GM12878 (cell line): ENCODE measurements around the gene RPL9. TPM values are rescaled to one million over a fixed set of nuclear protein-coding genes. Genes with fewer than 3 reads are reported as not detected.

Source experiments
- BCL11A ChIP-seq: IDR thresholded peaks from 2 replicates; pipeline ENCODE4 v1.6.1; 2011; ENCODE audit warnings: low read depth, low read length
- CHD2 ChIP-seq: IDR thresholded peaks from 2 replicates; pipeline ENCODE4 v1.6.1; 2011; ENCODE audit warnings: low read depth, low read length, improper control_type of control experiment, borderline replicate concordance
- CHD4 ChIP-seq: fragments of 200-600 bp; sonication (generic); IDR thresholded peaks from 2 replicates; pipeline ENCODE4 v1.6.1; 2016; ENCODE audit warnings: mild to moderate bottlenecking
- NFYA ChIP-seq: IDR thresholded peaks from 2 replicates; pipeline ENCODE4 v1.6.1; 2011; ENCODE audit warnings: low read depth, mild to moderate bottlenecking, low read length, improper control_type of control experiment, borderline replicate concordance
- PAX8 ChIP-seq: fragments of 450-650 bp; IDR thresholded peaks from 2 replicates; pipeline ENCODE4 v1.6.1; 2017; ENCODE audit warnings: mild to moderate bottlenecking, moderate library complexity
- SUPT20H ChIP-seq: IDR thresholded peaks from 2 replicates; pipeline ENCODE4 v1.6.1; 2011; ENCODE audit warnings: low read depth, mild to moderate bottlenecking, low read length, moderate library complexity, borderline replicate concordance; ENCODE audit not compliant: control insufficient read depth
- TARDBP ChIP-seq: IDR thresholded peaks from 2 replicates; pipeline ENCODE4 v1.6.1; 2016; ENCODE audit warnings: borderline replicate concordance
- TBL1XR1 ChIP-seq: IDR thresholded peaks from 2 replicates; pipeline ENCODE4 v1.6.1; 2012; ENCODE audit warnings: low read depth, low read length, improper control_type of control experiment
- ZNF592 ChIP-seq: fragments of 450-650 bp; IDR thresholded peaks from 2 replicates; pipeline ENCODE4 v1.6.1; 2017; ENCODE audit warnings: mild to moderate bottlenecking, moderate library complexity
- polyA plus RNA-seq, 11 experiments: library from polyadenylated mRNA; depleted of rRNA in 4 of 11; unstranded in 6 of 11; stranded (reverse) in 5 of 11; fragments of >200 nt; fragmentation: Nextera tagmentation in 4 of 11; fragmentation: Illumina TruSeq in 1 of 11; extraction: Ambion mirVana in 4 of 11; extraction: Trizol in 1 of 11; gene quantifications; 1 replicate in 1 of 11; 2 replicates in 10 of 11; pipeline versions ENCODE4 v1.2.1 to v1.2.3, GENCODE V29; 2011 to 2016; ENCODE audit warnings: inconsistent platforms in 2 of 11, missing spikeins in 2 of 11, low read depth in 1 of 11
- total RNA-seq, 4 experiments: library from RNA; depleted of rRNA in 3 of 4; stranded (reverse); fragments of >200 nt in 3 of 4; fragmentation: Illumina TruSeq in 1 of 4; extraction: Trizol in 1 of 4; gene quantifications; 2 replicates each; pipeline versions ENCODE4 v1.2.1 to v1.2.3, GENCODE V29; 2013 to 2021

The RPL9 gene
- total and polyA plus RNA-seq, 10 of the 15 experiments (the other 5 are each of a cell fraction or from before 2014, with no cell fraction given): 1,006 to 4,767 (median 2,910) TPM

DNA sequence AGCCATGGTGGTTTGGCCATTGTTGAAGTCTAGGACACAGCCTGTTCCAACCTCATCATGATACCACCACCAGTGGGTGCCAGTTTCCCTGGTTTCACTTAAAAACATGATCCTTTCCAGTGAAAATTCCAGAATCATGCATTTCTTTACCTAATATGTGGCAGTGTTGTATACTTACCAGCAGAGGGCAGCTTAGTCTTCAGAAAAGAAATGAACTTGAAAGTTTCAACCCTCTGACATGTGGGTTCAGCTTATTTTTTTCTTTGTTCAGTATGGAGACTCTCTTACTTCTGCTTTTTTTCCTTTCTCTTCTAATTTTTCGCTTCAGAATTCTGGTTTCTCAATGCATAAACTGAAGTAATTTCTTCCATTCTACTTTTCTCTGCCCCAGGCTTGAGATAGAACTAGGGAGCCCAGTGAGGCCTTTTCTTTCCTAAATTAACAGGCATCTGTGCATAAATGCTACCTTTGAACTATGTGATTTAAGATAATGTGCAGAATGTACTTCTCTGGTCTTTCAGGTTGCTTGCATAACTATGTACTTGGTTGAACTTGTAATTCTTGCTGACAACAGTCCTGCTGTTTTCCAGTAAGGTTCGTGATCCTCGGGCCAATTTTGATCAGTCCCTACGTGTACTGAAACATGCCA lies 10.8 kb upstream of the RPL9 start (continued):
- no peak for TF ChIP-seq ZNF592
- TF ChIP-seq SUPT20H: no peak
- TF ChIP-seq BCL11A: no peak
- TF ChIP-seq TBL1XR1: 0 out of 2 replicates have a peak, but pooled peaks have one; percentile 5
- no peak for TF ChIP-seq NFYA
- TF ChIP-seq CHD2: no peak
- no peak for TF ChIP-seq TARDBP
- no peak for TF ChIP-seq CHD4
- no peak for TF ChIP-seq PAX8
